ENCODE measurements around the gene TSPAN6.

GRCh38 chrX:100587861-100588260 is 48.7 kb downstream of the TSPAN6 start:
- no peak for TF ChIP-seq POLR2A (IDR thresholded peaks at IDR 0.05)
- TF ChIP-seq CTCF (IDR thresholded peaks at IDR 0.05), result no peak

All from adrenal gland (tissue), 5 donors.